22Rv1 (cell line): ENCODE data around the gene CACNA1F.

ENCODE experiments used
- H3K27ac ChIP-seq: fragments of 450-650 bp; 2 replicates; pipeline ENCODE4 v1.5.1; 2017
- ZFX ChIP-seq: fragments of 450-650 bp; IDR thresholded peaks from 2 replicates; pipeline ENCODE4 v1.6.1; 2017; ENCODE audit warnings: antibody characterized with exemption, borderline replicate concordance
- TF ChIP-seq, protein P1 (sequence below): fragments of 450-650 bp; IDR thresholded peaks from 2 replicates; pipeline ENCODE4 v1.5.1; 2017; ENCODE audit warnings: mild to moderate bottlenecking

The CACNA1F gene

DNA sequence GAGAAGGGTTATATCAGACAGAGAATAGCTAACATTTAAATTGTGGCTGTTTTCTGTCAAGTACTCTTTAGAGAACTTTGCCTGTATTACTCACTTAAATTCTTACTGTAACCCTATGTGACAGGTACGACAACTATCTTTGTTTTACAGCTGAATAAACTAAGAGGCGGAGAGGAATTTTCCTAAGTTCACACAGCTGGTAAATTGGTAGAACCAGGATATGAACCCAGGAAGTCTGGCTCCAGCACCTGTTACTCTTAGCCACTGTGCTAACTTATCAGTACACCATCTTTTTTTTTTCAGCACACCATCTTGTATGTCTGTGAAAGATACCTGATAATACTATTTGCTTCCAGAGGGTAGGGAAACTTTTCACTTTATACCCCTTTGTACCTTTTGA, 31.1 kb downstream of the CACNA1F start:
- TF ChIP-seq, protein P1, sequence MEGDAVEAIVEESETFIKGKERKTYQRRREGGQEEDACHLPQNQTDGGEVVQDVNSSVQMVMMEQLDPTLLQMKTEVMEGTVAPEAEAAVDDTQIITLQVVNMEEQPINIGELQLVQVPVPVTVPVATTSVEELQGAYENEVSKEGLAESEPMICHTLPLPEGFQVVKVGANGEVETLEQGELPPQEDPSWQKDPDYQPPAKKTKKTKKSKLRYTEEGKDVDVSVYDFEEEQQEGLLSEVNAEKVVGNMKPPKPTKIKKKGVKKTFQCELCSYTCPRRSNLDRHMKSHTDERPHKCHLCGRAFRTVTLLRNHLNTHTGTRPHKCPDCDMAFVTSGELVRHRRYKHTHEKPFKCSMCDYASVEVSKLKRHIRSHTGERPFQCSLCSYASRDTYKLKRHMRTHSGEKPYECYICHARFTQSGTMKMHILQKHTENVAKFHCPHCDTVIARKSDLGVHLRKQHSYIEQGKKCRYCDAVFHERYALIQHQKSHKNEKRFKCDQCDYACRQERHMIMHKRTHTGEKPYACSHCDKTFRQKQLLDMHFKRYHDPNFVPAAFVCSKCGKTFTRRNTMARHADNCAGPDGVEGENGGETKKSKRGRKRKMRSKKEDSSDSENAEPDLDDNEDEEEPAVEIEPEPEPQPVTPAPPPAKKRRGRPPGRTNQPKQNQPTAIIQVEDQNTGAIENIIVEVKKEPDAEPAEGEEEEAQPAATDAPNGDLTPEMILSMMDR, result no peak
- no peak for TF ChIP-seq ZFX
- H3K27ac ChIP-seq, result no peak overlapping the region

DNA sequence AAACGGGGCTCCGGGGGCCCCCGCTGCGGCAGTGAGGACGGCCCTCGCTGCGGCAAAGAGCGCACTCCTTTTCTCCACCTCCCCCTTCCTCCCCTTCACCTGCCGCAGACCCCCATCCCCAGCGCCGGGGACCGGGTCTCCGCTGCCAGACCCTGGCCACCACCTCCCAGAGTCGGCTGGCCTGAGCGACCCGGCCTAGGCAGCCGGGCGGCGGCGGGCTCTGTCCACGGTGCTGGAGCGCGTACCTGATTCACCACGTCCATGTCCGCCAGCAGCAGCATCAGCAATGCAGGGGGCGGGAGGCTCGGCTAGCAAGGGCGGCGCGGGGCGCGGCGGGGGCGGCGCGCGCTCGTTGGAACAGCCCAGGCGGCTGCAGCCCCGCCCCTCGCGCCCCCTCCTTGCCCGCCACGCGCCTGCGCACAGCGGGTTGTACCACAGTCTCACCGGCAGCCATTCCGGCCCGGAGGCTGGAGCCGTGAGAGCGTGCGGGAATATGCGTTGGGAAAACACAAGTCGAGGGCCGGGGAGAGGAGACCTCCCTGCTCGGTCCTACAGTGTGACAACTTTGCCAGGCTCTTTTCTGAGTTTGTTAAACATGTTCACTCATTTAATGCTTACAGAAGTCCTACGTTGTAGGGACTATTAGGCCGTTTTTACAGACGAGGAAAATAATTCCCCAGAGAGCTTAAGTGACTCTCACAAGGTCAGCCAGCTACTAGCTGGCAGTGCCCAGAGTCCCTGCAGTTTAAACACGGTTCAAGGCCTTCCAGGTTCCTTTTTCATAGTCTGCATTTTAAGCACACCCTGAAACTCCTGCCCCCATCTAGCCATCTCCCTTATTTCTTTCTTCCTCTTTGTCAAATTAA, 33.0 kb downstream of the CACNA1F start, which contains the start of gene SYP:
SYP (minus strand) TSS at position 288 of the 866 bp plus-strand sequence; CDS start at position 281, 7 bp downstream.
- TF ChIP-seq, protein P1, result no peak
- no peak for TF ChIP-seq ZFX
- peak within 1 kb of the TSS; percentile 56 for H3K27ac ChIP-seq

DNA sequence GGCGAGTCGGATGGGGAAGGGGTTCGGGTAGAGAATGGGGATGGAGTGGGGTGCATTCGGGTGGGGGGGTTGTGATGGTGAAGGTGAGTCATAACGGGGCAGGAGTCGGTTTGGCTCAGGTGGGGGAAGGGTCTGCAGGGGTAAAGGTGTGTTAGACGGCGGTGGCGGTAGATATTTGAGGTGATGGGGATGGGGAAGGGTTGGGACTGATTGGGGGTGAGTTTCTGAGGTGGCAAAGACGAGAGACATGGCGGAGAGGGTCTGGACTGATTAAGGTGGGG, 33.9 kb downstream of the CACNA1F start:
- TF ChIP-seq ZFX, result no peak
- TF ChIP-seq, protein P1, result no peak
- H3K27ac ChIP-seq, result peak overlapping the region; percentile 56; the same call in 1 of the 2 replicates

DNA sequence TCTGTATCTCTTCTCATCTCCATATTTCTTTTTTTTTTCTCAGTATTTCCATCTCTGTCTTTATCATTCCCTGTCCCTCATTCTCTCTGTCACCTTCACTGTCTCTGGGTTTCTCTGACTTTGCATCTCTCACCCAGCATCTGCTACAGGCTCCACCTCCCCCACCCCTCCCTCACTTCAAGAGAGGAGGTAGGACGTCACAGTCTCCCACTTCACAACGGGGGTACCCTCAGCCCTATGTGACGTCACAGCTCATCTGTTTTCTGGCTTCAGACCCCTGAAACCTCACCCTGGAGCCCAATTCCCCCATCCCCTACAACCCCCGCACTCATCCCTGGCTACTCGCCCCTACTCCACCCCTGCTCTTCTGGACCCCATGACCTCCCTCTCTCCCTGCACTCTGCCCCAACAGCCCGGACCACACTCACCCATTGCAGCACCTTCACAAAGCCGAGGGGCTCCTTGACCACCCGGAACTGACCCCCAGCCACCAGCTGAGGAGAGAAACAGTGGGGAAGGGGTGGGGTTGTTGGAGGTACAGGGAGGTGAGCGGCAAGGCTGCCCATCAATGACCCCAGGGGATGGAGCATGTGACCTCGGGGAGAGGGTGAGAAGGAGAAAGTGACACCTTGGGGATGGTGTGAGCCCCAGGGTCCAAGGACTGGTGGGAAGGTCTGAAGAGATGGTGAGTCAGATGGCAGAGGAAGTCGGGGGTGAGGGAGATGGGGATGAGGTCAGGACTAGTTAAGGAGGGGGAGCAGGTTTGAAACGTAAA, 34.4 kb downstream of the CACNA1F start:
- no peak overlapping the region for H3K27ac ChIP-seq
- no peak for TF ChIP-seq ZFX
- TF ChIP-seq, protein P1, result no peak

DNA sequence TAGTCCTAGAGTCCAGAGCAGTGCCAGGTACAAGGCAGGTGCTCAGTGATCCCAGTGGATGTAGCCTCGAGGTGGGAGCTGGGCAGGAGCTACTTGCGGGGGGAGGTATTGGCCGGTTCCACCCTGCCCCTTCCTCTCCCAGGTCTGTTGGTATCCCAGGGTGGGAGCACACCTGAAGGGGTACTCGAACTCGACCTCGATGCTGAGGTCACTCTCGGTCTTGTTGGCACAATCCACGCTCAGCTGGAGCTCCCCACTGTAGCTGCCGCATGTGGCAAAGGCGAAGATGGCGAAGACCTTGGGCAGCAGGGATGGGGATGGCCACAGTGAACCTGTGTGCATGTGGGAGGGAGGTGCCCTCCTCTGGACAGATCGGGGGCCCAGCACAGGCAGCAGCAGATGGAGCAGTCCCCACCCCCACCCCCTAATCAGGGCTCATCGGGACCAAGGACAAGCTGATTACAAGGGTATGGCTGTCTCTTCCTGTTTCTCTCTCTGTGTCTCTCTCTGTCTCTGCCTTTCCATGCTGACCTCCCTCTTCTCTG, 35.5 kb downstream of the CACNA1F start:
- H3K27ac ChIP-seq, result no peak overlapping the region
- TF ChIP-seq ZFX, result no peak
- TF ChIP-seq, protein P1, result no peak

DNA sequence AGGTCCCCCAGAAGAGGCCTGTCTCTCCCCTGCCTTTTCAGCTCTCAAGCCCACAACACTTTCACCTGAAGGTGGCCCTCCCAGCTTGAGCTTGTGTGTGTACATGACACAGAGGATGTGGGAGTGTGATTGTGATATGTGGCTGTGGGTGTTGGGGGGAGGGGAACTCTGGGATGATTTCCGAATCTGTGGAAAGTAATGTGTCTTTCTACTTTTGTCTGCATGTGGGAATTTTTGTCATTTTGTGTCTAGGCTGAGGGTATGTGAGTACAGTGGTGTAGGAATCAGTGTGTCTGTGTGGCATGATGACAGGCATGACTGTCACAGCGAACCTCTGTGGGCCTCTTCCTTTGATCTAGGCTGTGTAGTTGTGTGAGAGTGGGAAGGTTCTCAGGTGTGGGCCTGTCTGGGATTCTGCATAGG, 39.6 kb downstream of the CACNA1F start:
- no peak for TF ChIP-seq ZFX
- TF ChIP-seq, protein P1, result no peak

More for the DNA sequence above, 39.6 kb downstream of the CACNA1F start:
- no peak overlapping the region for H3K27ac ChIP-seq
